Panc1 (cell line): ENCODE data around the gene RAB6B.

ENCODE experiments used
- POLR2AphosphoS5 ChIP-seq: IDR thresholded peaks from 2 replicates; pipeline ENCODE4 v1.6.1; 2012; ENCODE audit warnings: mild to moderate bottlenecking, low read depth, low read length, moderate library complexity
- SIN3A ChIP-seq: IDR thresholded peaks from 2 replicates; pipeline ENCODE4 v1.6.1; 2012; ENCODE audit warnings: low read depth, mild to moderate bottlenecking, low read length, moderate library complexity, borderline replicate concordance; ENCODE audit not compliant: insufficient read depth
- TF ChIP-seq, protein P1 (sequence below): fragments of 450-650 bp; IDR thresholded peaks from 2 replicates; pipeline ENCODE4 v1.5.1; 2017; ENCODE audit warnings: mild to moderate bottlenecking
- TF ChIP-seq, protein P2 (sequence below), 2 experiments: IDR thresholded peaks; 2 replicates each; pipeline ENCODE4 v1.6.1; 2011 to 2012; ENCODE audit warnings: low read depth in 2 of 2, control low read depth in 1 of 2, low read length in 1 of 2, mild to moderate bottlenecking in 1 of 2, moderate library complexity in 1 of 2; ENCODE audit not compliant: insufficient read depth in 1 of 2

DNA sequence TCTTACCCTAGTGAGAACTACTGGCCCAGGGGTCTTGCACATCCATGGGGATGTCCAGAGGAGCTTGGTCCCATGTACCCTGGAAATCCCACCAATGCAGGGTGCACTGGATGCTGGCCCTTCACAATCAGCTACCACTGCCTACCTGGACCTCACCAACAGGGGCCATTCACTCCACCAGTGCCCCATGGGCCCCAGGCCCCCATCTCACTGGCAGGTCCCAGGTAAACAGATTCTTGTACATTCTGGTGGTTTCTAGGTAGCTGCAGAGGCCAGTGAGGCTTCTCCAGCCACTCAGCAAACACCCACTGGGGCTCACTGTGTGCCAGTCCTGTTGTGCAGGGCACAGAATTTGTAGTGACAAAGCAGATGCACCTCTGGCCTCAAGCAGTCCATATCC lies 24.9 kb downstream of the RAB6B start:
- TF ChIP-seq, protein P1, sequence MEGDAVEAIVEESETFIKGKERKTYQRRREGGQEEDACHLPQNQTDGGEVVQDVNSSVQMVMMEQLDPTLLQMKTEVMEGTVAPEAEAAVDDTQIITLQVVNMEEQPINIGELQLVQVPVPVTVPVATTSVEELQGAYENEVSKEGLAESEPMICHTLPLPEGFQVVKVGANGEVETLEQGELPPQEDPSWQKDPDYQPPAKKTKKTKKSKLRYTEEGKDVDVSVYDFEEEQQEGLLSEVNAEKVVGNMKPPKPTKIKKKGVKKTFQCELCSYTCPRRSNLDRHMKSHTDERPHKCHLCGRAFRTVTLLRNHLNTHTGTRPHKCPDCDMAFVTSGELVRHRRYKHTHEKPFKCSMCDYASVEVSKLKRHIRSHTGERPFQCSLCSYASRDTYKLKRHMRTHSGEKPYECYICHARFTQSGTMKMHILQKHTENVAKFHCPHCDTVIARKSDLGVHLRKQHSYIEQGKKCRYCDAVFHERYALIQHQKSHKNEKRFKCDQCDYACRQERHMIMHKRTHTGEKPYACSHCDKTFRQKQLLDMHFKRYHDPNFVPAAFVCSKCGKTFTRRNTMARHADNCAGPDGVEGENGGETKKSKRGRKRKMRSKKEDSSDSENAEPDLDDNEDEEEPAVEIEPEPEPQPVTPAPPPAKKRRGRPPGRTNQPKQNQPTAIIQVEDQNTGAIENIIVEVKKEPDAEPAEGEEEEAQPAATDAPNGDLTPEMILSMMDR, result no peak
- no peak for TF ChIP-seq POLR2AphosphoS5
- TF ChIP-seq, protein P2, sequence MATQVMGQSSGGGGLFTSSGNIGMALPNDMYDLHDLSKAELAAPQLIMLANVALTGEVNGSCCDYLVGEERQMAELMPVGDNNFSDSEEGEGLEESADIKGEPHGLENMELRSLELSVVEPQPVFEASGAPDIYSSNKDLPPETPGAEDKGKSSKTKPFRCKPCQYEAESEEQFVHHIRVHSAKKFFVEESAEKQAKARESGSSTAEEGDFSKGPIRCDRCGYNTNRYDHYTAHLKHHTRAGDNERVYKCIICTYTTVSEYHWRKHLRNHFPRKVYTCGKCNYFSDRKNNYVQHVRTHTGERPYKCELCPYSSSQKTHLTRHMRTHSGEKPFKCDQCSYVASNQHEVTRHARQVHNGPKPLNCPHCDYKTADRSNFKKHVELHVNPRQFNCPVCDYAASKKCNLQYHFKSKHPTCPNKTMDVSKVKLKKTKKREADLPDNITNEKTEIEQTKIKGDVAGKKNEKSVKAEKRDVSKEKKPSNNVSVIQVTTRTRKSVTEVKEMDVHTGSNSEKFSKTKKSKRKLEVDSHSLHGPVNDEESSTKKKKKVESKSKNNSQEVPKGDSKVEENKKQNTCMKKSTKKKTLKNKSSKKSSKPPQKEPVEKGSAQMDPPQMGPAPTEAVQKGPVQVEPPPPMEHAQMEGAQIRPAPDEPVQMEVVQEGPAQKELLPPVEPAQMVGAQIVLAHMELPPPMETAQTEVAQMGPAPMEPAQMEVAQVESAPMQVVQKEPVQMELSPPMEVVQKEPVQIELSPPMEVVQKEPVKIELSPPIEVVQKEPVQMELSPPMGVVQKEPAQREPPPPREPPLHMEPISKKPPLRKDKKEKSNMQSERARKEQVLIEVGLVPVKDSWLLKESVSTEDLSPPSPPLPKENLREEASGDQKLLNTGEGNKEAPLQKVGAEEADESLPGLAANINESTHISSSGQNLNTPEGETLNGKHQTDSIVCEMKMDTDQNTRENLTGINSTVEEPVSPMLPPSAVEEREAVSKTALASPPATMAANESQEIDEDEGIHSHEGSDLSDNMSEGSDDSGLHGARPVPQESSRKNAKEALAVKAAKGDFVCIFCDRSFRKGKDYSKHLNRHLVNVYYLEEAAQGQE (IDR thresholded peaks at IDR 0.05; ENCODE audit: insufficient read depth in 1 of 2, low read depth in 2 of 2, low read length in 1 of 2), result no peak
- no peak for TF ChIP-seq SIN3A
